Testis (tissue), 2 donors: Measurements from ENCODE around the gene GUCA2B.

Experiments
- CTCF ChIP-seq, 3 experiments: fragments of 450-650 bp in 2 of 3; fragments of 200-600 bp in 1 of 3; sonication (generic) in 1 of 3; IDR thresholded peaks; one replicate each; pipeline ENCODE4 v1.5.1; 2016 to 2019; ENCODE audit warnings: antibody characterized with exemption in 3 of 3, mild to moderate bottlenecking in 2 of 3, moderate library complexity in 1 of 3
- POLR2A ChIP-seq: fragments of 450-650 bp; IDR thresholded peaks from one replicate; pipeline ENCODE4 v1.6.1; 2017; ENCODE audit warnings: antibody characterized with exemption, mild to moderate bottlenecking, moderate library complexity

- no peak for TF ChIP-seq CTCF (IDR thresholded peaks at IDR 0.05)
- TF ChIP-seq POLR2A, result no peak
These were observed 12.5 kb downstream of the GUCA2B start for GRCh38 chr1:42165511-42166210.
